Measurements from ENCODE around the gene MOSMO. TPM values are rescaled to one million over a fixed set of nuclear protein-coding genes. Genes with fewer than 3 reads are reported as not detected.

The MOSMO gene
- total RNA-seq, 1 experiment from 2014 or later = 30.1 TPM

- CTCF ChIA-PET = no interaction called here
- H3K27ac Mint-ChIP-seq (ENCODE audit: unreplicated experiment) = no peak overlapping the region
- no peaks in the 10 kb centered on the region for H3K36me3 Mint-ChIP-seq (ENCODE audit: insufficient read depth, unreplicated experiment)
- H3K4me1 Mint-ChIP-seq (ENCODE audit: low read depth, unreplicated experiment) = no peaks in the 10 kb centered on the region
- no peak for TF ChIP-seq CTCF (IDR thresholded peaks at IDR 0.05; ENCODE audit: unreplicated experiment)
- no peak for DNase-seq
- no peaks in the 10 kb centered on the region for H3K27me3 Mint-ChIP-seq (ENCODE audit: unreplicated experiment)
- intact Hi-C loops (cut with micrococcal nuclease; ENCODE audit: unreplicated experiment) = no loop called here
- no peaks in the 10 kb centered on the region for H3K9me3 Mint-ChIP-seq (ENCODE audit: low read depth, unreplicated experiment)
- no TSS peak for BruUV-seq (replicated peaks)
- H3K4me3 Mint-ChIP-seq (ENCODE audit: low read depth, unreplicated experiment) = no peak overlapping the region
Observed at GRCh38 chr16:22073350-22073749, 65.4 kb downstream of the MOSMO start.

- Mint-ChIP-seq H3K4me3 (ENCODE audit: low read depth, unreplicated experiment) (no peak overlapping the region), H3K27me3 (ENCODE audit: unreplicated experiment) (no peaks in the 10 kb centered on the region), H3K36me3 (ENCODE audit: insufficient read depth, unreplicated experiment) (no peaks in the 10 kb centered on the region), H3K9me3 (ENCODE audit: low read depth, unreplicated experiment) (no peaks in the 10 kb centered on the region), H3K27ac (ENCODE audit: unreplicated experiment) (no peak overlapping the region), H3K4me1 (ENCODE audit: low read depth, unreplicated experiment) (no peaks in the 10 kb centered on the region)
- DNase-seq = no peak
- no peak for TF ChIP-seq CTCF (IDR thresholded peaks at IDR 0.05; ENCODE audit: unreplicated experiment)
- no TSS peak for BruUV-seq (replicated peaks)
- intact Hi-C loops (cut with micrococcal nuclease; ENCODE audit: unreplicated experiment) = no loop called here
- CTCF ChIA-PET = no interaction called here
Observed at GRCh38 chr16:22075043-22075757, 67.3 kb downstream of the MOSMO start.

- H3K4me1 Mint-ChIP-seq (ENCODE audit: low read depth, unreplicated experiment) = no peaks in the 10 kb centered on the region
- H3K9me3 Mint-ChIP-seq (ENCODE audit: low read depth, unreplicated experiment) = no peaks in the 10 kb centered on the region
- intact Hi-C loops (cut with micrococcal nuclease; ENCODE audit: unreplicated experiment) = no loop called here
- H3K36me3 Mint-ChIP-seq (ENCODE audit: insufficient read depth, unreplicated experiment) = no peaks in the 10 kb centered on the region
- CTCF ChIA-PET = no interaction called here
- BruUV-seq (replicated peaks) = no TSS peak
- TF ChIP-seq CTCF (IDR thresholded peaks at IDR 0.05; ENCODE audit: unreplicated experiment) = no peak
- no peak overlapping the region for H3K27ac Mint-ChIP-seq (ENCODE audit: unreplicated experiment)
- H3K4me3 Mint-ChIP-seq (ENCODE audit: low read depth, unreplicated experiment) = no peak overlapping the region
- DNase-seq = no peak
- no peaks in the 10 kb centered on the region for H3K27me3 Mint-ChIP-seq (ENCODE audit: unreplicated experiment)
Observed at GRCh38 chr16:22075776-22076175, 67.9 kb downstream of the MOSMO start.

GRCh38 chr16:22077700-22078313 is 69.9 kb downstream of the MOSMO start:
- CTCF ChIA-PET = interaction anchor here (0.6 to 2.0 kb wide), 22 partner anchors 12 to 138 kb away, joined by 3 to 74 read pairs (median 6); partner anchors contain the start of genes MOSMO and PDZD9

More at GRCh38 chr16:22077700-22078313, 69.9 kb downstream of the MOSMO start:
- no peaks in the 10 kb centered on the region for H3K36me3 Mint-ChIP-seq (ENCODE audit: insufficient read depth, unreplicated experiment)
- H3K4me3 Mint-ChIP-seq (ENCODE audit: low read depth, unreplicated experiment) = no peak overlapping the region
- H3K4me1 Mint-ChIP-seq (ENCODE audit: low read depth, unreplicated experiment) = no peaks in the 10 kb centered on the region
- peak; percentile 89 for TF ChIP-seq CTCF (IDR thresholded peaks at IDR 0.05; ENCODE audit: unreplicated experiment)
- no peak overlapping the region for H3K27ac Mint-ChIP-seq (ENCODE audit: unreplicated experiment)
- no peaks in the 10 kb centered on the region for H3K9me3 Mint-ChIP-seq (ENCODE audit: low read depth, unreplicated experiment)
- DNase-seq = peak; percentile 85
- no TSS peak for BruUV-seq (replicated peaks)
- intact Hi-C loops (cut with micrococcal nuclease; ENCODE audit: unreplicated experiment) = loop anchor here (1.0 kb wide), 2 partner anchors 77 to 110 kb away; partner anchors contain the start of gene PDZD9
- H3K27me3 Mint-ChIP-seq (ENCODE audit: unreplicated experiment) = no peaks in the 10 kb centered on the region

All from Calu3 (cell line).